Islet precursor cell (in vitro differentiated cells): Measurements from ENCODE around the gene FRMPD2.
"Not testable (repeated sequence)": the region's sequence is repeated elsewhere in the genome, so short reads cannot be mapped to it uniquely, and the experiment has no call there.

ENCODE experiments used
- DNase-seq: peaks from one replicate; pipeline ENCODE4 v3.0.0-alpha.2; 2018

The FRMPD2 gene

GRCh38 chr10:48232717-48233447, 41.6 kb downstream of the FRMPD2 start:
- peak; percentile 40 for DNase-seq

DNA sequence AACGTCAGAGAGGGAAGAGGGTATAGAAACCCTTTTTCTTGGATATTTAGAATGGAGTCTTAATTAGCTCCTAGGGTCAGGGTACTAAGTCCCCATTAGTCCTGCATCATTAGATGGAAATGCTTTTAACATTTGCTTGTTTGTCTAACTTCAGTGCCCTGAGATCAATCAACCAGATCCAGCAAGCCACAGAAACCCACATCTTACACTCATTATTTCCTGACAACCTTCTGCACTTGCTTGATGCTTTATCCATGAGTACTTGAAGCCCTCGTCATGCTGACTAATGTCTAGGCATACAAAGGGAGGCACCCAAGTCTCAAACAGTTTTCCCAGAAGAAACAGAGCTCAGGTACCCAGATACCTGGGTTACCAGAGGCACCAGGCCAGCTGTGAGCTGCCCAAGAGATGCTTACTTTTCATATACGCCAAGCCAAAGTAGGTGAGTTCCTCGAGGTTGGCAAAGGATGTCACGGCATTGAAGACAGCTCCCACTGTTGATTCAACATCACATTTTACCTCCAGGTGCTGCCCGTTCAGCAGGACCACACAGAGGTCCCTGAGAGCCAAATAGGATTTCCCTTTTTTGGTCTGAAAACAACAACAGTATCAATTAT, 42.7 kb downstream of the FRMPD2 start:
- DNase-seq = peak; percentile 26

GRCh38 chr10:48231178-48231577, 43.3 kb downstream of the FRMPD2 start:
- peak; percentile 43 for DNase-seq

- DNase-seq = peak; percentile 41
These were observed 47.3 kb downstream of the FRMPD2 start for GRCh38 chr10:48227213-48227612.

DNA sequence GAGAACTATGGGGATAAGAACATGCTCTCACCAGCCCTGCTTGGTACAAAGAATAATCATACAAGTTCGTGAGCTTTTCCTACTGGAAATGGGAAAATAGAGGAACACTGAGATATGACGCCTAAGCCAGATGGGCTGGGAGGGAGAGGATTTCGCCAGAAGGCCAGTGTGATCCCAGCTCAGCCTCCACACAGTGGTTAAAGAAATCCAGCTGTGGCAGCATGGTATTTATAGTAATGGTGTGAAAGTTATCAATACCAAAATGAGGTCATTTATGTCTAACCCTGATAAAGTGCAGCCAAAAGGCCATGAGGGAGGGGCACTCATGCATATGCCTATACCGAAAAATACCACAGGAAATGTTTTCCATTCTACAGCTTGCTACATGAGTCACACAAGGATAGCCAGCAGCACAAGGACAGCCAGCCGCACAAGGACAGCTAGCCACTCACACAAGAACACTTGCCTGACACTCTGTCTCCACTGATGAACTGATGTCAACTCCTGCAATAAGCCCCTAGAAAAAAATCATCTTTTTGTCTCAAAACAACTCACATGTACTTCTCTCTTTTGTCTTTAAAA, 49.4 kb downstream of the FRMPD2 start:
- DNase-seq = peak; percentile 55

GRCh38 chr10:48224296-48224695, 50.2 kb downstream of the FRMPD2 start:
- DNase-seq = no peak

DNA sequence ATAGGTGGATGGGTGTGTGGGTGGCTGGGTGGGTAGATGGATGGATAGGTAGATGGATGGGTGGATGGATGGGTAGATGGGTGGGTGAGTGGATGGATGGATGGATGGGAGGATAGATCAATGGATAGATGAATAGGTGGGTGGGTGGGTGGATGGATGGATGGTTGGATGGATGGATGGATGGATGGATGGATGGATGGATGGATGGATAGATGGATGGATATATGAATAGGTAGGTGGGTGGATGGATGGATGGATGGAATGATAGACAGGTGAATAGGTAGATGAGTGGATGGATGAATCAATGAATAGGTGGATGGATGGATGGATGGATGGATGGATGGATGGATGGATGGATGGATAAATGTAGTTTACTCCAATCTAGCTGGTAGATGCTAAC, 52.7 kb downstream of the FRMPD2 start:
- no peak for DNase-seq

DNA sequence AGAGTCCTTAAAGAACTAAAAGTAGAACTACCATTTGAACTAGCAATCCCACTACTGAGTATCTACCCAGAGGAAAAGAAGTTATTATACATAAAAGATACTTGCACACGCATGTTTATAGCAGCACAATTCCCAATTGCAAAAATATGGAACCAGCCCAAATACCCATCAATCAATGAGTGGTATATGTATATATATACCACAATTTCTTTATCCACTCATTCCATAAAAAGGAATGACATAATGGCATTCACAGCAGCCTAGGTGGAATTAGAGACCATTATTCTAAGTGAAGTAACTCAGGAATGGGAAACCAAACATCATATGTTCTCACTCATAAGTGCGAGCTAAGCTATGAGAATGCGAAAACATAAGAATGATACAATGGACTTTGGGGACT, 53.5 kb downstream of the FRMPD2 start:
- not testable (repeated sequence) for DNase-seq

DNA sequence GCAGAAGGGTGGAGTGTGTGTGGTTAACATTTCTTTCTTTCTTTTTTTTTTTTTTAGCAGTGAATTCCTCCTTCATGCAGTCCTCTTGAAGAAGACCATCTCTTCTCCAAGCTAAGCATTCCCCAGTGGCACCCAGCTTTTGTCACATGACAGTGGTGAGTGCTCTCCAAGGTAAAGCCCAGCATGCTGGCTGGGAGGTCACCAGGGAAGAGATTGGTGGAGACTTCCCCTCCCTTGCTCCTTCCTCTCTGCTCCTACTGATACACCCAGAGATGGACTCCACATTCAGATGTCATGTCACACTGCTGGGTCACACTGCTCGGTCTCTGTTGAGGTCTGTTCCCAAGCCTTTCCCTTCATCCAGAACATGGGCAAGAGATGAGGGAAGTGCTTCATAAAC, 55.3 kb downstream of the FRMPD2 start:
- no peak for DNase-seq

- no peak for DNase-seq
These were observed 57.8 kb downstream of the FRMPD2 start for GRCh38 chr10:48216744-48217143.

DNA sequence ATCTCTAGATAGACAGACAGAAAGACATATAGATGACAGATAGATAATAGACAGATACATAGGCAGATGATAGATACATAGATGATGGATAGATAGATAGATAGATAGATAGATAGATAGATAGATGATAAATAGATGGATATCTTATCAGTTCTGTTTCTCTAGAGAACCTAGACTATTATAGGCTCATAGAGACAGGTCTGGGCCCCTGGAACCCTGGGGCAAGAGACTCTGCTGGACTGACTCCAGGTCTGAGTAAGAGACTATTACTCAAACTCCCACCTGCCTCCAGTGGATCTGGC, 58.3 kb downstream of the FRMPD2 start:
- DNase-seq = no peak

- peak; percentile 76 for DNase-seq
These were observed 58.9 kb downstream of the FRMPD2 start for GRCh38 chr10:48215486-48216203.

GRCh38 chr10:48214716-48215485, 59.6 kb downstream of the FRMPD2 start:
- DNase-seq = peak; percentile 26

- peak; percentile 24 for DNase-seq
These were observed 61.4 kb downstream of the FRMPD2 start for GRCh38 chr10:48213047-48213446.

GRCh38 chr10:48211777-48212176, 62.7 kb downstream of the FRMPD2 start:
- DNase-seq = peak; percentile 25

DNA sequence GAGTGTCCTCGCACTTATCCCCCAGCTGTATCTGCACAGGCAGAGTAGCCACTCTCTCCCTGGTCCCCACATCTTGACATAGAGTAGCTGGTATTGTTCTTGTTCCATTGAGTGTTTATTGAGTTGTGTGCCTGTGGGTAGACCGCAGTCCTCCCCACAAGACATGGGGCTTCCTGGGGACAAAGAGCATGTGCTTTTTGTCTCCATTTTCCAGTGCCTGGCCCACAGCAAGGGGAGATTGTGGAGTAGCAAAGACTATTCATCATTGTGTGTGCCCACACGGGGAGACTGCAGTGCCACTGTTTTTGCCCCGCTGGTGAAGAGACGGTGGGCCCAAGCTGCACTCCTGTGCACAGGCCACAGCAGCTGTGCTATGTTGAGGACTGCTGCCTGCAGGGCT, 63.5 kb downstream of the FRMPD2 start:
- DNase-seq = peak; percentile 37

DNA sequence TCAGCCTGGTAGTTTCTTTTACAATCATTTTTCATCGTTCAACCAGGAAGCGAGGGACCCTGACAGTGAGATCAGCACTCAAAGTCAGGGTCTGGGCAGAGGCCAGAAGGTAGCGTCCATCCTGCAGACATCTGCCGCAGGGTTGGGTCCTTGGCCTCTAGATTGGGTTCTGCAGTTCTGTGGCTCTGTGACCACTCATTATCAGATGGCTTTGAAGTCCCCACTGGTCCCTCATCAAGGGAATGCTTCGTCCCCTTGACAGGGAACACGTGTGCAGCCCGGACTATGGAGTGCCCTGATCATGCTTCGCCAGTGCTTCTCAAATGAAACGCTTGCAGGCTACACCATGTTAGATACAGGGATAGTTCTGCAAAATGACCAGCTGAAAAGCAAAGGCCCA, 64.1 kb downstream of the FRMPD2 start:
- DNase-seq = peak; percentile 30

- no peak for DNase-seq
These were observed 65.3 kb downstream of the FRMPD2 start for GRCh38 chr10:48209241-48209640.

- no peak for DNase-seq
These were observed 66.6 kb downstream of the FRMPD2 start for GRCh38 chr10:48207853-48208252.

DNA sequence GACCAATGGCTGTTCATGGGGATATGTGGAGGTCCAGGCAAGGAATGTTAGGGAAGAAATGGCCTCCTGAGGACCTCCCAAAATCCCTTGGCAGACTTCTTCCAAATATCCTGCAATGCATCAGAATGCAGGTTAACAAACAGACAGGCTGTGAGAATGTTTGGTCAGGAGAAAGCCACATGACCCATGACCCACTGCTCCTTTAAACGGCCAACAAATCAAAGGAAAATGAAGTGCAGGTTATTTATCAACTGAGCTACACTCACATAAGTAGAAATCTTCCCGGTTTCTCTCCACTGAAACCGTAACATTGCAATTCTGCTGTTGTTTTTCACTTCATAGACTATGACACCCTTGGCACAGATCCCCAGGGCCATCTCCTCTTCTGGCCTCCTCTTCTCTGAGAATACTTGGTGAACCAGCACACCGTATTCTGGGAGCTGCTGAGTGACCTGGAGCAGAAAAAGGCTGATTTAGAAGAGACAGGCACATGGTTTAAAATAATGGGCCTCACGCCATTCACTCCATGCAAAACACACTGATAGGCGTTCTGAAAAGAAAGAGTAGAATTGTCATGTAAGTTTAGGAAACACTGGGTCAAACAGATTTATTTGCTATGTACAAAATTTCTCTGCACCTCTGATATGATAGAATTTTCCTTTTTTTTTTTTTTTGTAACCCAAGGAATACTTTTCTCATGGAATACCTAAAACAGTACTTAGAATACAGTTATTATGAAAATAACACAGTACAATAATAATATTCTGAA, 67.8 kb downstream of the FRMPD2 start:
- DNase-seq = peak; percentile 13

- DNase-seq = no peak
These were observed 68.6 kb downstream of the FRMPD2 start for GRCh38 chr10:48205918-48206317.
